K562 treated with DMSO at 1 percent for 24 hours (cell line): ENCODE data around the gene GPD1. TPM values are rescaled to one million over a fixed set of nuclear protein-coding genes. Genes with fewer than 3 reads are reported as not detected.

Experiments
- total RNA-seq: library from RNA; unstranded; fragments of 300-600 nt; gene quantifications from 2 replicates; pipeline ENCODE4 v1.2.3, GENCODE V29; 2022; ENCODE audit warnings: low read depth; ENCODE audit not compliant: insufficient read depth

GPD1 gene
- total RNA-seq, result 0.23 TPM in 1 of 2 replicates, not detected in the other

DNA sequence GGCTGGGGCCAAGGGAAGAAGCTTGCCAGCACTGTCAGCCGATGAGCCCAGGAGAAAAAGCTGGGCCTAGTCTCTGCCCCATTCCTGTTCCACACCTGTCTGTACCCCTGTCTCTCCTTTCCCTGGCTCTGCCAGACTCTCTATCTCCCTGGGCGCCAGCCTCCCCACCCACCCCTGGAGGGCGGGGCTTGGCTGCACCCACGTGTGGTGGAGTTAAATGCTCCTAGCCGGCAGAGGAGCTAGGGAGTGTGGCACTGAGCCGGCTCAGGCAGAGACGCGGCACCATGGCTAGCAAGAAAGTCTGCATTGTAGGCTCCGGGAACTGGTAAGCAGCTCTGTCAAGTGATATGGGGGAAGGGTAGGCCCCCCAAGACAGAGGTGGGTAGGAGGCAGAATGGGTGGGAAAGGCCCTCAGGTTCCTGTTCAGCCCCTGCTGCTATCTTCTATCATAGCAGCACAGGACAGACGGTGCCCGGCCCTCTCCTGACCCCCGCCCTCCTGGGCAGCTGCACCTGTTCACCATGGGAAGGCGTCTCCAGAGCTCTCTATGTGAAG is at the start of gene GPD1:
GPD1 (plus strand) TSS at position 242 of the 555 bp plus-strand sequence; CDS start at position 285, 43 bp downstream.

DNA sequence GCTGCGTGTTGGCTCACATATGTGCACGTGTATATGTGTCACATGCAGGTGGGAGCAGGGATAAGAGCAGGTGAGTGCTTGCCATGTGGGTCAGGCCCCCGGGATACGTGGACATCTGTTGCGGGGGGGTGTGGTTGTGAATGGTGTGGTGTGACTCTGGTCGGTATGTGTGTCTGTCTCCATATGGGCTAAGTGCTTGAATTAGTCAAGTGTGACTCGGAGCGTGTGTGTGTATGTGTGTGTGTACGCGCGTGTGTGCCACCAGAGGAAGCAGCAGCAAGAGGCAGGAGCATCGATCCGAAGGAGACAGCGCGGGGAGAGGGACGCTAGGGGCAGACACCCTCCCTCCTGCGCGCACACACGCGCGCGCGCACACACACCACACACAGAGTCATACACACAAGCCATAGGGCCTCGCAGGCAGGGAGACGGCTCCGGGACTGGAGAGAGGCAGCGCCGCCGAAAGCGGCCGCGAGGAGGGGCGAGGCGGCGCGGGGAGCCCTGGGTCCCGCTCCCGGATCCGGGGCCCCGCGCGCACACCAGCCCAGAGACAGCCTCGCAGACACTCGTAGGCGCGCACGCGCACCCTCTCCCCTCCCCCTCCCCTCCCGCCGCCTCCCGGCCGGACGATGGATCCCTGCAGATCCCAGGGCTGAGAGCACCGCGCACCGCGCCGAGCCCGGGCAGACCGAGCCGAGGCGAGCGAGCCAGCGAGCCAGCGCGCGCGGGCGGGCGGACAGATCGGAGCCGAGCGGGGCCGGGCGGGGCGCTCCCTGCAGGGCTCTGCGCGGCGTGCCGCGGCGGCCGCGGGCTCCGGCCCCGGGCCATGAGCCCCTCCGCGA is 46.6 kb upstream of the GPD1 start, which contains the start of gene ASIC1:
ASIC1 (plus strand) TSS at position 597 of the 842 bp plus-strand sequence. CDS start 1,171 bp downstream, outside the sequence.

DNA sequence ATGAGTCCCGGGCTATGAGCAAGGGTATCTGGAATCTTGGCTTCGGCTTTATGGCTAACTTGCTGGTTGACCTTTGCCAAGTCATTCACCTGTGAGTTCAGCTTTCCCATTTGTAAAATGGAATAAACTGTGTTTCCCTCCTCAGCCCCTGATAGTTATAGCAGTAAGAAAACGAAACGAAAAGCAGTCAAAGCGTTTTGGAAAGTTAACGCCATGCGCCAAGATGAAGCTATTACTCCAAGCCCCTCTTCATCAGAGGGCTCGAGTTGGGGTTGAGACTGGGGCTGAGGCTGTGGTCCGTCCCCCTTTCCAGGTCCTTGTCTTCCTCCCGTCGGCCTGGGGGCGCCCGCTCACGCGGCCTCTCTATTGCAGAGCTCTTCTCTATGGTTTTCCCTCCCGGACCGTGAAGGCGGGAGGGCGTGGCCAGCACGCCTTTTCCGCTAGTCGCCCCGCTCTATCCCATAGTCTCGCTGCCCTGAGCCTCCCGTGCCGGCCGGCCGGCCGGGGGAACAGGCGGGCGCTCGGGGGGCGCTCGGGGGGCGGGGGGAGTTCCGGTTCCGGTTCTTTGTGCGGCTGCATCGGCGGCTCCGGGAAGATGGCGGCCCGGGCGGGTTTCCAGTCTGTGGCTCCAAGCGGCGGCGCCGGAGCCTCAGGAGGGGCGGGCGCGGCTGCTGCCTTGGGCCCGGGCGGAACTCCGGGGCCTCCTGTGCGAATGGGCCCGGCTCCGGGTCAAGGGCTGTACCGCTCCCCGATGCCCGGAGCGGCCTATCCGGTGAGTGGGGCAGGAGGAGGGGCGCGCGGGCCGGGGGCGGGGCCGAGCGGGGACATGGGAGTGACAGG is 18.8 kb upstream of the GPD1 start, which contains the start of gene SMARCD1:
SMARCD1 (plus strand) TSS at position 568 of the 840 bp plus-strand sequence; CDS start at position 596, 28 bp downstream.

DNA sequence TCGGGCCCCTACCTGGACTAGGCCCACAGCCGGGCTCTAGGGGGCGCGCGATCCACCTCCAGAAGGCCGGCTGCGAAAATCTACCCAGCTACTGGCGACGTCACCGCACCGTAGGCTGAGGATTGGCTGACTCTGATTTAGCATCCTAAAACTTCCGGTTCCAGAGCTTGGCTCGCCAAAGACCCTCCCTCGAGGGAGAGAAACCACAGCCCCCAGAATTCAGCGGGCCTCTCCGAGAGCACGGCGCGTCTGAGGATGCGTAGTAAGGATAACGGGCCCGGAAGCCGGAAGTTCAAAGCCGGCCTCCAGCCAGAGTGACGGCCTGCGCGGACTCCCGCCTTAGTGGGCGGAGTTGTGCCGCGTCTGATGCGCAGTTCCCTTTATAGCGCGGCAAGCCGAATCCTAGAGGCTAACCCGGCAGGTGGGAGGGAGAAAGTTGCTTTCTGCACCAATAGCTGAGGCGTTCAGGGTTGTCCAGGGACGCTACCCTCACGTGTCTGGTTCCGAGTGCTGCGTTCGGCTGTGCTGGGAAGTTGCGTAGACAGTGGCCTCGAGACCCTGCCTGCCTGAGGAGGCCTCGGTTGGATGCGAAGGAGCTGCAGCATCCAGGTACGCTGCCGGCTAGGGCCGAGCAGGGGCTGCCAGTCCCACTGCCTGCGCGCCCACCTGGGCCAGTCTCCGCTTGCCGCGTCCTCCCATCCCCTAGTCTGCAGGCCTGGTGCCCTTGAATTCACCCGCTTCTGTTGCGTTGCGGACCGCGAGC is 8.1 kb downstream of the GPD1 start, which contains the start of gene COX14:
COX14 (plus strand) TSS at position 544 of the 763 bp plus-strand sequence. CDS start 7,808 bp downstream, outside the sequence.

Other genes starting within 250 kb of the GPD1 start
- gene FAIM2, start 200.1 kb upstream of the GPD1 start, total RNA-seq, result 0.15 and 0.16 TPM in 2 replicates
- not detected in 2 replicates for gene AQP2, start 153.3 kb upstream of the GPD1 start, total RNA-seq
- gene AQP5, start 142.1 kb upstream of the GPD1 start, total RNA-seq, result not detected in 2 replicates
- gene AQP6, start 131.1 kb upstream of the GPD1 start, total RNA-seq, result 0.41 TPM in 1 of 2 replicates, not detected in the other
- 74.2 and 79.0 TPM in 2 replicates for gene RACGAP1, start 78.5 kb upstream of the GPD1 start, total RNA-seq
- gene ASIC1, start 46.4 kb upstream of the GPD1 start, total RNA-seq, result 1.00 and 1.5 TPM in 2 replicates
- 72.7 and 74.2 TPM in 2 replicates for gene SMARCD1, start 18.7 kb upstream of the GPD1 start, total RNA-seq
- gene COX14, start 8.2 kb downstream of the GPD1 start, total RNA-seq, result 52.5 and 65.7 TPM in 2 replicates
- gene CERS5, start 63.4 kb downstream of the GPD1 start, total RNA-seq, result 21.7 and 25.7 TPM in 2 replicates
- gene LIMA1, start 179.5 kb downstream of the GPD1 start, total RNA-seq, result 18.3 and 18.4 TPM in 2 replicates